Pancreas (tissue), 10 donors: Measurements from ENCODE around the gene KDR. TPM values are rescaled to one million over a fixed set of nuclear protein-coding genes. Genes with fewer than 3 reads are reported as not detected.

Source experiments
- ATAC-seq, 4 donors: fragments of 200-7000 bp; cut with Tn5 transposase; one replicate each; pipeline versions ENCODE4 v1.8.0 to v1.9.1; 2020; ENCODE audit warnings: mild to moderate bottlenecking in 4 of 4, moderate library complexity in 4 of 4
- DNase-seq, 6 donors: peaks; one replicate each; pipeline ENCODE4 v3.0.0-alpha.2; 2020
- FAIRE-seq: peaks from 2 replicates; lab custom pipeline; 2012; peaks lifted over from hg19 to GRCh38; lab: Jason Lieb, UNC
- H3K27ac ChIP-seq, 4 donors: fragments of 200-600 bp; sonication (generic); 1 replicate in 3 of 4; 2 replicates in 1 of 4; pipeline versions ENCODE4 v1.5.0 to v1.8.0; 2020
- H3K27me3 ChIP-seq, 4 donors: fragments of 200-600 bp; one replicate each; pipeline ENCODE4 v1.8.0; 2021
- H3K36me3 ChIP-seq, 3 donors: fragments of 200-600 bp; sonication (generic) in 1 of 3; one replicate each; pipeline versions ENCODE4 v1.5.0 to v1.8.0; 2020 to 2021
- H3K4me1 ChIP-seq, 3 donors: fragments of 200-600 bp; one replicate each; pipeline ENCODE4 v1.8.0; 2021
- H3K4me3 ChIP-seq, 4 donors: fragments of 200-600 bp; sonication (generic) in 2 of 4; one replicate each; pipeline versions ENCODE4 v1.5.0 to v1.8.0; 2020 to 2021
- H3K9me3 ChIP-seq, 4 donors: fragments of 200-600 bp; one replicate each; pipeline ENCODE4 v1.8.0; 2021
- WGBS, 2 donors: extraction: QIAGEN DNeasy Blood & Tissue Kit; methylation state at CpG; one replicate each; pipeline ENCODE4 v1.1.7; 2013; 5-methylcytosine and 5-hydroxymethylcytosine counted together
- intact Hi-C, 3 donors: fragments of 100-400 bp; cut with DNase I; formaldehyde crosslinking; loops; one replicate each; pipeline versions ENCODE4 v1.11.1 to v1.14.2; 2022
- polyA plus RNA-seq, 2 donors: library from polyadenylated mRNA; stranded (reverse); fragments of 200-250 nt; gene quantifications; one replicate each; pipeline ENCODE4 v1.2.3, GENCODE V29; 2013
- total RNA-seq, 6 donors: library from RNA; stranded (reverse); fragmentation: NEBNext Ultra II Directional in 4 of 6; extraction: Animal tissue kit (Norgen Biotek cat#: 25700) in 4 of 6; gene quantifications; one replicate each; pipeline versions ENCODE4 v1.2.1 to v1.2.4, GENCODE V29; 2021 to 2023
- TF ChIP-seq, protein P1 (sequence below), 4 donors: fragments of 200-600 bp; sonication (generic) in 3 of 4; IDR thresholded peaks; one replicate each; pipeline versions ENCODE4 v1.5.0 to v1.8.0; 2021; ENCODE audit warnings: antibody characterized with exemption in 4 of 4
- donor health status: healthy with polysubstance abuse.
- donor health status: DM: no; HTN: no; CAD: no; lungs with moderate emphysema.
- donor health status: DM: no; HTN: no; CAD: no.
- donor health status: control.
- donor health status: control.
- donor health status: Bipolar disorder and iron deficiency.
- donor health status: DM: yes; HTN: yes; CAD: no.
- donor health status: DM: no; HTN: no; CAD: no.
- donor health status: DM: no; HTN: no; CAD: no.
- donor health status: DM: yes; HTN: yes; CAD: no.

The KDR gene
- total and polyA plus RNA-seq, 8 donors, result 1.6 to 9.1 (median 4.8) TPM

DNA sequence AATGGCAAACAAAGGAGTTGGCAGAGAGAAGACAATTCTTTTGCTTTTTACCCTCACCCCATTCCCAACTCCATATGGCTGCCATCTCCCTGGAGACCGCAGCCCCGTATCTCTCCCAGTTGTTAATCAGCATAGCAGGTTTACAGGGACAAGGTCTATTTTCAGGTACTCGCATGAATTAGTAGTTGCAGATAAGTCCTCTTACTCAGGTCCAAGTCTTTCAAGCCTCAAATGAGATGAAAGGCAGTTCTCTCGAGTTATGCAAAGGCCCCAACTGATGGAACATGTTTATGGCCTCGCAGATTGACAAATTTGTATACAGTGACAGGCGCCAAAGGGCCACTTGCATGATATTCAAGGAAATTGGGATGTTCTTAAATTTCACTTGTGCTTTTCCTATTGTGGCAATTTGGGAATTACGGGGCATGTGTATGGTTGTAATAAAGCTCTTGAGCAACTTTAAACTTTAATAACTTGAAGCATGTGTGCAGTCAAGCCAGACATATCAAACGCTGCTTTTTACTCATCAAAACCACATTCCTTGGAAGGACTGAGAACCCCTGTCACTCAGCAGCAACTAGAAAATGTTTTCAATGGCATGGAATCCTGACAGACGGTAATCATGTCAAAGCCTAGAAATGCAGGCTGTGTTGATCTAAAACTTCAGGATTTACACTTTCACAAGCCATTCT lies 45.1 kb downstream of the KDR start:
- DNase-seq (no peak), ATAC-seq (no peak), FAIRE-seq (no peak)
- 42 to 56% methylated on average over 9 of the region's 9 CpGs for WGBS, 2 donors
- no peaks in the 10 kb centered on the region for H3K27me3 ChIP-seq
- no peaks in the 10 kb centered on the region for H3K4me1 ChIP-seq
- H3K27ac ChIP-seq, result no peak overlapping the region
- H3K4me3 ChIP-seq, result no peak overlapping the region
- intact Hi-C loops, result no loop called here
- no peaks in the 10 kb centered on the region for H3K9me3 ChIP-seq
- H3K36me3 ChIP-seq, result no peaks in the 10 kb centered on the region
- TF ChIP-seq, protein P1, sequence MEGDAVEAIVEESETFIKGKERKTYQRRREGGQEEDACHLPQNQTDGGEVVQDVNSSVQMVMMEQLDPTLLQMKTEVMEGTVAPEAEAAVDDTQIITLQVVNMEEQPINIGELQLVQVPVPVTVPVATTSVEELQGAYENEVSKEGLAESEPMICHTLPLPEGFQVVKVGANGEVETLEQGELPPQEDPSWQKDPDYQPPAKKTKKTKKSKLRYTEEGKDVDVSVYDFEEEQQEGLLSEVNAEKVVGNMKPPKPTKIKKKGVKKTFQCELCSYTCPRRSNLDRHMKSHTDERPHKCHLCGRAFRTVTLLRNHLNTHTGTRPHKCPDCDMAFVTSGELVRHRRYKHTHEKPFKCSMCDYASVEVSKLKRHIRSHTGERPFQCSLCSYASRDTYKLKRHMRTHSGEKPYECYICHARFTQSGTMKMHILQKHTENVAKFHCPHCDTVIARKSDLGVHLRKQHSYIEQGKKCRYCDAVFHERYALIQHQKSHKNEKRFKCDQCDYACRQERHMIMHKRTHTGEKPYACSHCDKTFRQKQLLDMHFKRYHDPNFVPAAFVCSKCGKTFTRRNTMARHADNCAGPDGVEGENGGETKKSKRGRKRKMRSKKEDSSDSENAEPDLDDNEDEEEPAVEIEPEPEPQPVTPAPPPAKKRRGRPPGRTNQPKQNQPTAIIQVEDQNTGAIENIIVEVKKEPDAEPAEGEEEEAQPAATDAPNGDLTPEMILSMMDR (IDR thresholded peaks at IDR 0.05), result no peak

- H3K27me3 ChIP-seq, result no peaks in the 10 kb centered on the region
- WGBS, 2 donors, result 50 to 55% methylated on average over 14 of the region's 14 CpGs
- intact Hi-C loops, result no loop called here
- no peak for DNase-seq
- TF ChIP-seq, protein P1 (IDR thresholded peaks at IDR 0.05), result no peak
- H3K9me3 ChIP-seq, result no peaks in the 10 kb centered on the region
- no peak overlapping the region for H3K4me3 ChIP-seq
- FAIRE-seq, result no peak
- ATAC-seq, result no peak
- no peaks in the 10 kb centered on the region for H3K36me3 ChIP-seq
- H3K4me1 ChIP-seq, result no peaks in the 10 kb centered on the region
- no peak overlapping the region for H3K27ac ChIP-seq
Observed at GRCh38 chr4:55079451-55080173, 45.8 kb downstream of the KDR start.

DNA sequence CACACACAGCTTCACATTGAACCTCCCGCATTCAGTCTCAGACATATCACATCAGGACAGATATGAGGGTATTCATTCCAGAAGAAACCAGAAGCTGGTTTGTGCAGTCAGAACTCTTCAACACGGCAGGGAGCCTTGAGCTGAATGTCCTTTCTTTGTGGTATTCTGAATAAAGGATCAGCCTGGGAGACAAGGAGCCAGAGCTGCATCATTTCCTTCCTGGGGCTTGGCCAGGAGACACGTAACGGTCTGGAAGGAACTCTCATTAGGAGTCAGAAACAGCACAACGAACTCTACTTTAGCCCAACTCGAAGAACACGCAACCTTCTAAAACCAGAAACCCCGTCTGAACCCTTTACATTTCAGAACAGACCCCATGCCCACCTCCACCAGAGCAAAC lies 46.4 kb downstream of the KDR start:
- DNase-seq (peak in 1 of 6 donors; percentile 21), FAIRE-seq (no peak), ATAC-seq (no peak)
- TF ChIP-seq, protein P1 (IDR thresholded peaks at IDR 0.05), result no peak
- H3K27ac ChIP-seq, result no peak overlapping the region
- H3K36me3 ChIP-seq, result no peaks in the 10 kb centered on the region
- no peaks in the 10 kb centered on the region for H3K9me3 ChIP-seq
- no peaks in the 10 kb centered on the region for H3K4me1 ChIP-seq
- H3K27me3 ChIP-seq, result no peaks in the 10 kb centered on the region
- H3K4me3 ChIP-seq, result no peak overlapping the region
- intact Hi-C loops, result no loop called here
- WGBS, 2 donors, result 55 to 62% methylated on average over 8 of the region's 8 CpGs

GRCh38 chr4:55077577-55077976 lies 47.8 kb downstream of the KDR start:
- no peak for DNase-seq
- no peak overlapping the region for H3K4me3 ChIP-seq
- TF ChIP-seq, protein P1 (IDR thresholded peaks at IDR 0.05), result no peak
- intact Hi-C loops, result no loop called here
- no peaks in the 10 kb centered on the region for H3K27me3 ChIP-seq
- H3K36me3 ChIP-seq, result no peaks in the 10 kb centered on the region
- H3K4me1 ChIP-seq, result no peaks in the 10 kb centered on the region
- 58 to 69% methylated on average over 2 of the region's 2 CpGs for WGBS, 2 donors
- H3K9me3 ChIP-seq, result no peaks in the 10 kb centered on the region
- no peak overlapping the region for H3K27ac ChIP-seq
- no peak for FAIRE-seq
- no peak for ATAC-seq
